ENCODE measurements around the gene TYW1B. TPM values are rescaled to one million over a fixed set of nuclear protein-coding genes. Genes with fewer than 3 reads are reported as not detected.
"Not testable (repeated sequence)": the region's sequence is repeated elsewhere in the genome, so short reads cannot be mapped to it uniquely, and the experiment has no call there.

TYW1B gene
- total RNA-seq, 4 donors from 2014 or later, result 2.0 to 5.1 (median 2.5) TPM

DNA sequence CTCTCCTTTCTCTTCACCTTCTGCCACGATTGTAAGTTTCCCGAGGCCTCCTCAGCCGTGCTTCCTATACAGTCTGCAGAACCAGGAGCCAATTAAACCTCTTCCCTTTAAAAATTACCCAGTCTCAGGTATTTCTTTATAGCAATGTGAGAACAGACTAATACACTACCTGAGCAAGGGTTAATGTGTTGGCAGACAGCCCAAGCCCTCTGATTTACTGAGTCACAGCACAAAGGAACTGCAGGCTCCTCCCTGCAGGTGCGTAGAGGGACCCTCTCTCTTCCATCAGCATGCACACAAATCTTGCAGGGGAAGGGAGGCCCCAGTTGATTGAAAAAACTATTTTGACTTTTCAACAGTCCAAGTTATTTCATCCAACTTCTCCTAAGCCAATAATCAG lies 271.3 kb downstream of the TYW1B start:
- DNase-seq; H3K9me3 ChIP-seq; H3K27ac ChIP-seq; intact Hi-C loops (cut with DNase I); H3K36me3 ChIP-seq; H3K4me3 ChIP-seq; H3K4me1 ChIP-seq; H3K27me3 ChIP-seq: not testable (repeated sequence)
- WGBS, 2 donors, result 30 to 53% methylated on average over 3 to 4 of the region's 4 CpGs

- H3K36me3 ChIP-seq; H3K9me3 ChIP-seq; H3K27me3 ChIP-seq; DNase-seq; intact Hi-C loops (cut with DNase I); H3K27ac ChIP-seq; H3K4me1 ChIP-seq; H3K4me3 ChIP-seq: not testable (repeated sequence)
- 90 to 91% methylated on average over 6 of the region's 6 CpGs for WGBS, 2 donors
Observed at GRCh38 chr7:72555238-72555637, 272.8 kb downstream of the TYW1B start.

DNA sequence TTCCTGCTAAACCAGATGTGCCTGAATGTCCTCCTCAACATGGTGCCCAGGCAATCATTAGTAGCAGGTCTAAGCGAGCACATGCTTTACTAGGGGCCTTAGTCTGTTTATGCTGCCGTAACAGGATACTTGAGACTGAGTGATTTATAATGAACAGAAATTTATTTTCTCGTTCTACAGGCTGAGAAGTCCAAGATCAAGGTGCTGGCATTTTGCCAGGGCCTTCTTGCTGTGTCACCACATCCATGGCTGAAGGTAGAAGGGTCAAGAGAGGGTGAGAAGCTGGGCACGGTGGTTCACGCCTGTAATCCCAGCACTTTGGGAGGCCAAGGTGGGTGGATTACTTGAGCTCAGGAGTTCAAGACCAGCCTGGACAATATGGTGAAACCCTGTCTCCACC lies 273.6 kb downstream of the TYW1B start:
- H3K4me3 ChIP-seq; H3K4me1 ChIP-seq; H3K9me3 ChIP-seq; intact Hi-C loops (cut with DNase I); DNase-seq; H3K27me3 ChIP-seq; H3K36me3 ChIP-seq; H3K27ac ChIP-seq: not testable (repeated sequence)
- 58 to 83% methylated on average over 2 to 3 of the region's 5 CpGs for WGBS, 2 donors

- H3K4me1 ChIP-seq; intact Hi-C loops (cut with DNase I); H3K27ac ChIP-seq; H3K36me3 ChIP-seq; H3K4me3 ChIP-seq; DNase-seq; H3K27me3 ChIP-seq; H3K9me3 ChIP-seq: not testable (repeated sequence)
Observed at GRCh38 chr7:72550454-72550853, 277.5 kb downstream of the TYW1B start.

DNA sequence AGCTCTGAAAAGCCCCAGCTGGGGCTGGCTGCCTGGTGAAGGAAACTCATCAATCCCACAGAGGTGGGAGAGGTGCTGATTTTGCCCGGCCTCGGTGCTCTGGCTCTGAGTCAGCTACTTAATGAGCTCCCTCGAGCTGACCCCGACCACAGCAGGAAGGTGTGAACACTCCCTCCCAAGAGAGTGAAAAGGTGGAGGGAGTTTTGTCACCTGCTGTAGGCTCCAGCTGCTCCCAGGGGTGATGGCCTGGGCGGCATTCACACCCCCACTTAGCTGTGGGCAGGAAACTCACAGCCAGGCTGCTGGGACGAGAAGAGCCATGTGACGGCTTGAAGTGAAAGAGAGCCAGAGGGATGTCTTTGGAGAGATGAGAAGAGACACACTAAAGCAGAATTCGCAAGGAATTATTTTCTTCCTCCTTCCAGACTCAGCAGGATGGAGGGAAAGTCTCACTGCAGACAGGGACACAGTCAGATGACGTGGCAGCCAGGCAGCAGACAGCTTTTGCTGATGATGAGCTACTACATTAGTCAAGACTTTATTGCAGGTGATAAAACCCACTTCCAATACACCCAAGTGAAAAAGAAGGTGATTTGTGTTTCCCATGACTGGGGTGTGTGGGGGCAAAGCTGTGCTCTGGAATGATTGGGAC lies 281.3 kb downstream of the TYW1B start:
- H3K27me3 ChIP-seq; H3K36me3 ChIP-seq; DNase-seq; H3K27ac ChIP-seq; H3K9me3 ChIP-seq; intact Hi-C loops (cut with DNase I); H3K4me1 ChIP-seq; H3K4me3 ChIP-seq: not testable (repeated sequence)
- WGBS, 2 donors, result 33 to 40% methylated on average over 5 to 9 of the region's 9 CpGs

- H3K9me3 ChIP-seq; H3K36me3 ChIP-seq; H3K4me1 ChIP-seq; H3K27me3 ChIP-seq; DNase-seq; H3K27ac ChIP-seq; intact Hi-C loops (cut with DNase I); H3K4me3 ChIP-seq: not testable (repeated sequence)
- WGBS, 2 donors, result 50 to 53% methylated on average over 2 of the region's 2 CpGs
Observed at GRCh38 chr7:72544531-72544930, 283.5 kb downstream of the TYW1B start.

DNA sequence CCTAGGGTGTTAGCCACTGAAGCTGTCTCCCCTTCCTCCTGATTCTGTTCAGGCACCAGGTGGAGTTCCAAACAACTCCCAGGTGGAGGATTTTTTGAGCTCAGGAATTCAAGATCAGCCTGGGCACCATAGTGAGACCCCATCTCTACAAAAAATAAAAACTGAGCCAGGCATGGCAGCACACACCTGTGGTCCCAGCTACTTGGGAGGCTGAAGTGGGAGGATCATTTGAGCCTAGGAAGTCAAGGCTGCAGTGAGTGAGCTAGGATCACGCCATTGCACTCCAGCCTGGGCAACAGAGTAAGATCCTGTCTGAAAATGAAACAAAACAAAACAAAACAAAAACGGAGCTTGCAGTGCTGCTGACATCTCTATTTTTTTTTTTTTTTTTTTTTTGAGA lies 287.1 kb downstream of the TYW1B start:
- 63 to 84% methylated on average over 2 of the region's 2 CpGs for WGBS, 2 donors

DNA sequence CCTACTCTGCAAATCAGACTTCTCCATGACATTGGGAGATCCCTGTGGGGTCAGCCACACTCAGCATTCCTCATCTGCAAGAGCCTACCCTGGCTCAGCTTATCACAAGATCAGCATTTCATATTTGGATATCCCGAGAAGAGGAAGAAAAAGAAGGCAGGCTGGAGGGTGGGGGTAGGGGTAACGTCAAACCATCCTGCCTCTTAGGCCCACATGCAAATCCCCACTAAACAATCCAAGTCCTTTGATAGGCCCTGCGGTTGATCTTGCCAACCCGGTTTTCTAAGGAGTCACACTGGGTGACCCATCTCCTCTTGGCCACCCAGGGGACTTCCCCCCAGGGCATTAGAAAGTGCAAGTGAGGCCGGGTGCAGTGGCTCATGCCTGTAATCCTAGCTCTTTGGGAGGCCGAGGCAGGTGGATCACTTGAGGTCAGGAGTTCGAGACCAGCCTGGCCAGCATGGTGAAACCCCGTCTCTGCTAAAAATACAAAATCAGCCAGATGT lies 287.8 kb downstream of the TYW1B start:
- Histone ChIP-seq H3K36me3 (no peaks in the 10 kb centered on the region), H3K27me3 (no peaks in the 10 kb centered on the region), H3K9me3 (no peaks in the 10 kb centered on the region), H3K4me3 (no peak overlapping the region), H3K27ac (no peak overlapping the region), H3K4me1 (no peaks in the 10 kb centered on the region)
- TF ChIP-seq, protein P1, sequence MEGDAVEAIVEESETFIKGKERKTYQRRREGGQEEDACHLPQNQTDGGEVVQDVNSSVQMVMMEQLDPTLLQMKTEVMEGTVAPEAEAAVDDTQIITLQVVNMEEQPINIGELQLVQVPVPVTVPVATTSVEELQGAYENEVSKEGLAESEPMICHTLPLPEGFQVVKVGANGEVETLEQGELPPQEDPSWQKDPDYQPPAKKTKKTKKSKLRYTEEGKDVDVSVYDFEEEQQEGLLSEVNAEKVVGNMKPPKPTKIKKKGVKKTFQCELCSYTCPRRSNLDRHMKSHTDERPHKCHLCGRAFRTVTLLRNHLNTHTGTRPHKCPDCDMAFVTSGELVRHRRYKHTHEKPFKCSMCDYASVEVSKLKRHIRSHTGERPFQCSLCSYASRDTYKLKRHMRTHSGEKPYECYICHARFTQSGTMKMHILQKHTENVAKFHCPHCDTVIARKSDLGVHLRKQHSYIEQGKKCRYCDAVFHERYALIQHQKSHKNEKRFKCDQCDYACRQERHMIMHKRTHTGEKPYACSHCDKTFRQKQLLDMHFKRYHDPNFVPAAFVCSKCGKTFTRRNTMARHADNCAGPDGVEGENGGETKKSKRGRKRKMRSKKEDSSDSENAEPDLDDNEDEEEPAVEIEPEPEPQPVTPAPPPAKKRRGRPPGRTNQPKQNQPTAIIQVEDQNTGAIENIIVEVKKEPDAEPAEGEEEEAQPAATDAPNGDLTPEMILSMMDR (IDR thresholded peaks at IDR 0.05), result no peak
- no peak for TF ChIP-seq POLR2A (IDR thresholded peaks at IDR 0.05)
- WGBS, 2 donors, result 72 to 81% methylated on average over 3 to 7 of the region's 8 CpGs
- DNase-seq, result no peak
- intact Hi-C loops (cut with DNase I), result no loop called here

More for the DNA sequence above, 287.1 kb downstream of the TYW1B start:
- H3K36me3 ChIP-seq, result no peaks in the 10 kb centered on the region
- DNase-seq, result no peak
- no peaks in the 10 kb centered on the region for H3K27me3 ChIP-seq
- no peak overlapping the region for H3K4me3 ChIP-seq
- H3K4me1 ChIP-seq, result no peaks in the 10 kb centered on the region
- H3K27ac ChIP-seq, result no peak overlapping the region
- TF ChIP-seq, protein P1 (IDR thresholded peaks at IDR 0.05), result no peak
- no peak for TF ChIP-seq POLR2A (IDR thresholded peaks at IDR 0.05)
- intact Hi-C loops (cut with DNase I), result no loop called here
- H3K9me3 ChIP-seq, result no peaks in the 10 kb centered on the region

All from esophagus squamous epithelium (tissue), 5 donors.